ENCODE measurements around the gene PRKAG2. TPM values are rescaled to one million over a fixed set of nuclear protein-coding genes. Genes with fewer than 3 reads are reported as not detected.
A peak's percentile ranks its signal among the peaks of the same experiment; 100 is the strongest.

The PRKAG2 gene
- total RNA-seq, 3 donors from 2014 or later = 42.4 to 48.5 (median 46.6) TPM

DNA sequence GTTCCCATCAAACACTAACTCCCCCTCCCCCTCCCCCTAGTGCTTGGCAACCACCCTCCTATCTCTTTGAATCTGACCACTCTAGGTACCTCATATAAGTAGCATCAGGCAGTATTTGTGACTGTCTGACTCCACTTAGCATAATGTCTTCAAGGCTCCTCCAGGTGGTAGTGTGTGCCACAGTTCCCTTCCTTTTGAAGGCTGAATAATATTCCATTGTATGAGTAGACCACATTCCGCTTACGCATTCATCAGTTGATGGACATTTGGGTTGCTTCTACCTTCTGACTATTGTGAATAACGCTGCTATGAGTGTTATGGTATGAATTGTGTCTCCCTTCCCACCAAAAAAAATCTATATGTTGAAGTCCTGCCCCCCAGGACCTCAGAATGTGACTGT, 89.6 kb downstream of the PRKAG2 start:
- DNase-seq = no peak
- intact Hi-C loops (cut with DNase I, micrococcal nuclease) = no loop called here

GRCh38 chr7:151786936-151787335, 90.0 kb downstream of the PRKAG2 start:
- DNase-seq (no peak), ATAC-seq (no peak)
- Histone ChIP-seq H3K9me3 (no peaks in the 10 kb centered on the region), H3K4me3 (no peak overlapping the region), H3K36me3 (ENCODE audit: low read depth) (no peaks in the 10 kb centered on the region), H3K4me1 (ENCODE audit: low read depth) (no peaks in the 10 kb centered on the region)
- TF ChIP-seq, protein P1, sequence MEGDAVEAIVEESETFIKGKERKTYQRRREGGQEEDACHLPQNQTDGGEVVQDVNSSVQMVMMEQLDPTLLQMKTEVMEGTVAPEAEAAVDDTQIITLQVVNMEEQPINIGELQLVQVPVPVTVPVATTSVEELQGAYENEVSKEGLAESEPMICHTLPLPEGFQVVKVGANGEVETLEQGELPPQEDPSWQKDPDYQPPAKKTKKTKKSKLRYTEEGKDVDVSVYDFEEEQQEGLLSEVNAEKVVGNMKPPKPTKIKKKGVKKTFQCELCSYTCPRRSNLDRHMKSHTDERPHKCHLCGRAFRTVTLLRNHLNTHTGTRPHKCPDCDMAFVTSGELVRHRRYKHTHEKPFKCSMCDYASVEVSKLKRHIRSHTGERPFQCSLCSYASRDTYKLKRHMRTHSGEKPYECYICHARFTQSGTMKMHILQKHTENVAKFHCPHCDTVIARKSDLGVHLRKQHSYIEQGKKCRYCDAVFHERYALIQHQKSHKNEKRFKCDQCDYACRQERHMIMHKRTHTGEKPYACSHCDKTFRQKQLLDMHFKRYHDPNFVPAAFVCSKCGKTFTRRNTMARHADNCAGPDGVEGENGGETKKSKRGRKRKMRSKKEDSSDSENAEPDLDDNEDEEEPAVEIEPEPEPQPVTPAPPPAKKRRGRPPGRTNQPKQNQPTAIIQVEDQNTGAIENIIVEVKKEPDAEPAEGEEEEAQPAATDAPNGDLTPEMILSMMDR (IDR thresholded peaks at IDR 0.05) = no peak
- intact Hi-C loops (cut with DNase I, micrococcal nuclease) = no loop called here

More for the DNA sequence above, 89.6 kb downstream of the PRKAG2 start:
- Histone ChIP-seq H3K9me3 (no peaks in the 10 kb centered on the region), H3K4me1 (ENCODE audit: low read depth) (no peaks in the 10 kb centered on the region), H3K36me3 (ENCODE audit: low read depth) (no peaks in the 10 kb centered on the region), H3K4me3 (no peak overlapping the region)
- TF ChIP-seq, protein P1 (IDR thresholded peaks at IDR 0.05) = no peak
- no peak for ATAC-seq

DNA sequence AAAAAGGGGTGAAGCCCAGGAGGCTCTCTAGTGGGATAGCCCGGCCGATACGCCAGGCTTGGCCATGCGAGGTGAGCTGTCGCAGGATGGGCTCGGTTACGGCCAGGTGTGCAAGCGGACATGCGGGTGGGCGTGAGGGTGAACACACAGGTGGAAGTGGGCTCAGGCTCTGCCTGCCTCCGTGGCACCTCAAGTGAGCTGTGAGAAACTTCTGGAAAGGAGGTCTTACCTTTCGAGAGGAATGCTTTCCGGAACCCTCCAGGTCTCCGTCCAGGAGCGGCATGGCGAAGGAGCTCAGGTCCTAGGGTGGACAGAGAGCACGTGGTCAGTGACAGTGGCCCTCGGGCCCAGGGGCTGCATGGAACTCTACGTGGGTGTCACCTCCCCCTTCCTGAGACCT, 90.7 kb downstream of the PRKAG2 start:
- no peak overlapping the region for H3K4me3 ChIP-seq
- no peaks in the 10 kb centered on the region for H3K9me3 ChIP-seq
- peak in 1 of 3 donors; percentile 9 for DNase-seq
- H3K4me1 ChIP-seq (ENCODE audit: low read depth) = no peaks in the 10 kb centered on the region
- ATAC-seq = no peak
- intact Hi-C loops (cut with DNase I, micrococcal nuclease) = no loop called here
- TF ChIP-seq, protein P1 (IDR thresholded peaks at IDR 0.05) = no peak
- no peaks in the 10 kb centered on the region for H3K36me3 ChIP-seq (ENCODE audit: low read depth)

DNA sequence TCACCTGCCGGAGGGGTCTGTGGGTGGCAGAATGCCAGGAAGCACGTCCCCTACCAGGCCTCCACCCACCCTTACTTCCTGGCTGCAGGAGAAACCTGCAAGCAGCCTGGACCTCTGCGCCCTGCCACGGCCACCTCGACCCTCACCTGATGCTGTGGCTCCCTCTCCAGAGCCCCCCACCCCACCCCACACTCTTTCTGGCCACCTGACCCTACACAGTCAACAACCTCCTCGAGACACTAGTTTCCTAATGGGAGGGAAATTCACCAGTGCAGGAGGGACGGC, 91.3 kb downstream of the PRKAG2 start:
- DNase-seq = peak in 1 of 3 donors; percentile 9
- H3K9me3 ChIP-seq = no peaks in the 10 kb centered on the region
- no peak for ATAC-seq
- intact Hi-C loops (cut with DNase I, micrococcal nuclease) = no loop called here
- no peaks in the 10 kb centered on the region for H3K36me3 ChIP-seq (ENCODE audit: low read depth)
- H3K4me1 ChIP-seq (ENCODE audit: low read depth) = no peaks in the 10 kb centered on the region
- H3K4me3 ChIP-seq = no peak overlapping the region
- TF ChIP-seq, protein P1 (IDR thresholded peaks at IDR 0.05) = no peak

DNA sequence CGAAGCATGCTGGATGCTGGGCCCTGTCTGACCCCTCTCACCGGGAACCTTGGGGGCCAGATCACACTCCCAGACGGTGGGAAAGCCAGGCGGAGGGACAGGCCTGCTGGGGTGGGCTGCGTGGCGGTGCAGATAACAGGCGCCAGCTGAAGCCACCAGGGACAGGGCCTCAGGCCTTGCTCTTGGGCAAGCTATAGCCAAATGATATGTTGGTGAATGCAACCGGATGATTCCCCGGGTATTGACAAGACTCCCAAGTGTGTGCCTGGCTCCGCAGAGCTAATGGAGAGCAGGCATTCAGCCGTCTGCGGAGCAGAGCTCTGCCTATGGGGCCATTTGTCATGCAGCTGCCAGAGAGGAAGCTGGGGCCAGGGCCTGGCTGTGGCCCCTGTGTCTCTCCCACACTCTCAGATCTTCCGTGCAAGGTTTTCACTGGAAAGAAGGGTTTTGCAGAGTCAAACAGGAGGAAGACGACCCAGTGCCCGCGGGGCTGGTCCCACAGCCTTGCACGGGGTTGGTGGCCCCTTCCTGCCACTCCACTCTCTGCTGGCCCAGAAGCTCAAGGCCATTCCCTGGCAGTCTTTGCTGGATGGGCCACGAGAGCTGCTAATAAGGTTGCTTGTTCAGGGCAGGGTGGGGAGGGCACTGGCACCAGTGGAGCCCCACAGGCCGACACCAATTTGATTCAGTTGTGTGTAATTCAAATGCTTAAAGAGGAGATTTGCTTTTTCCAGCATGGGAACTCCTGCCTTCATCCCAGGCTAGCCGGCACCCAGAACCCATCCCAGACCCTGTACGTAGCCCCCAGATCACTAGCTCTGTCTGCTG, 91.8 kb downstream of the PRKAG2 start:
- Histone ChIP-seq H3K9me3 (no peaks in the 10 kb centered on the region), H3K4me1 (ENCODE audit: low read depth) (no peaks in the 10 kb centered on the region), H3K4me3 (no peak overlapping the region), H3K36me3 (ENCODE audit: low read depth) (no peaks in the 10 kb centered on the region)
- intact Hi-C loops (cut with DNase I, micrococcal nuclease) = no loop called here
- TF ChIP-seq, protein P1 (IDR thresholded peaks at IDR 0.05) = no peak
- ATAC-seq = no peak
- DNase-seq = peak in 1 of 3 donors; percentile 14

Measured in mucosa of descending colon (tissue), 3 donors.